SK-N-SH (cell line): Measurements from ENCODE around the gene RAB1B. TPM values are rescaled to one million over a fixed set of nuclear protein-coding genes. Genes with fewer than 3 reads are reported as not detected.

ENCODE experiments used
- CTCF ChIA-PET: fragments of 300-600, 350-600 bp; formaldehyde crosslinking; extraction: SDS; loops from one replicate; lab custom pipeline; 2021; lab: Yijun Ruan, JAX
- POLR2A ChIA-PET: fragments of 350-600 bp; sonication (Branson Sonifier 250); formaldehyde crosslinking; extraction: SDS; loops from one replicate; lab custom pipeline; 2020; ENCODE audit warnings: antibody characterized with exemption, inconsistent platforms; lab: Yijun Ruan, JAX
- DNase-seq: peaks from one replicate; pipeline ENCODE4 v3.0.0; 2012
- H2AFZ ChIP-seq: fragments of 200-600 bp; sonication (generic); 2 replicates; pipeline ENCODE4 v1.8.1; 2016; ENCODE audit warnings: antibody characterized with exemption, mild to moderate bottlenecking, low read depth
- H3F3A ChIP-seq: fragments of 200-600 bp; sonication (generic); replicated peaks from 2 replicates; pipeline ENCODE3; 2016; ENCODE audit warnings: antibody characterized with exemption, mild to moderate bottlenecking; ENCODE audit not compliant: insufficient read depth
- H3K27ac ChIP-seq, 2 experiments: fragments of 200-500 bp in 1 of 2; fragments of 200-600 bp in 1 of 2; sonication (Bioruptor generic) in 1 of 2; sonication (generic), shearing (Covaris generic) in 1 of 2; 2 replicates each; pipeline versions ENCODE4 v1.5.1 to v1.6.1; 2014 to 2016; ENCODE audit warnings: low read depth in 2 of 2, inconsistent platforms in 1 of 2, low read length in 1 of 2, mild to moderate bottlenecking in 1 of 2, mixed read lengths in 1 of 2
- H3K27me3 ChIP-seq: fragments of 200-600 bp; sonication (generic), shearing (Covaris generic); 2 replicates; pipeline ENCODE4 v1.6.1; 2016; ENCODE audit warnings: mixed run types; ENCODE audit not compliant: insufficient read depth
- H3K36me3 ChIP-seq, 2 experiments: fragments of 200-500 bp in 1 of 2; fragments of 200-600 bp in 1 of 2; sonication (Bioruptor generic) in 1 of 2; sonication (generic) in 1 of 2; replicated peaks in 1 of 2; 2 replicates each; pipeline versions ENCODE3 to v1.5.1; 2014 to 2016; ENCODE audit warnings: low read length in 1 of 2, mild to moderate bottlenecking in 1 of 2; ENCODE audit not compliant: insufficient read depth in 2 of 2, control insufficient read depth in 1 of 2
- H3K4me1 ChIP-seq, 2 experiments: fragments of 200-500 bp in 1 of 2; fragments of 200-600 bp in 1 of 2; sonication (Bioruptor generic) in 1 of 2; sonication (generic), shearing (Covaris generic) in 1 of 2; 2 replicates each; pipeline versions ENCODE4 v1.5.1 to v1.6.1; 2014 to 2016; ENCODE audit warnings: low read depth in 1 of 2, low read length in 1 of 2, mixed run types in 1 of 2; ENCODE audit not compliant: insufficient read depth in 2 of 2, control insufficient read depth in 1 of 2
- H3K4me2 ChIP-seq: fragments of 200-600 bp; sonication (generic), shearing (Covaris generic); 2 replicates; pipeline ENCODE4 v1.6.1; 2017; ENCODE audit warnings: mixed run types
- H3K4me3 ChIP-seq, 2 experiments: fragments of 200-500 bp in 1 of 2; fragments of 200-600 bp in 1 of 2; sonication (Bioruptor generic) in 1 of 2; sonication (generic), shearing (Covaris generic) in 1 of 2; 2 replicates each; pipeline versions ENCODE4 v1.5.1 to v1.8.1; 2014 to 2016; ENCODE audit warnings: low read depth in 2 of 2, inconsistent platforms in 1 of 2, low read length in 1 of 2, mild to moderate bottlenecking in 1 of 2, mixed read lengths in 1 of 2, moderate library complexity in 1 of 2
- H3K79me2 ChIP-seq: fragments of 200-600 bp; sonication (generic); 2 replicates; pipeline ENCODE4 v1.8.1; 2017; ENCODE audit warnings: mild to moderate bottlenecking; ENCODE audit not compliant: insufficient read depth
- H3K9ac ChIP-seq: fragments of 200-600 bp; sonication (generic); 2 replicates; pipeline ENCODE4 v1.6.1; 2017; ENCODE audit warnings: mixed run types
- H3K9me2 ChIP-seq: fragments of 200-600 bp; sonication (generic); 2 replicates; pipeline ENCODE4 v1.6.1; 2017; ENCODE audit warnings: mixed run types
- H3K9me3 ChIP-seq: fragments of 200-600 bp; sonication (generic); 2 replicates; pipeline ENCODE4 v1.6.1; 2017; ENCODE audit warnings: mixed run types, mild to moderate bottlenecking, moderate library complexity
- H4K20me1 ChIP-seq: fragments of 200-600 bp; sonication (generic); 2 replicates; pipeline ENCODE4 v1.6.1; 2017; ENCODE audit warnings: mild to moderate bottlenecking, mixed run types; ENCODE audit not compliant: insufficient read depth
- CHD2 ChIP-seq: fragments of 150-350 bp; IDR thresholded peaks from 2 replicates; pipeline ENCODE4 v1.6.1; 2018; ENCODE audit warnings: low read length; ENCODE audit not compliant: partially characterized antibody
- EZH2phosphoT487 ChIP-seq: fragments of 200-600 bp; sonication (generic); IDR thresholded peaks from 2 replicates; pipeline ENCODE4 v1.6.1; 2017; ENCODE audit warnings: low read depth, mixed run types, mild to moderate bottlenecking, antibody characterized with exemption, moderate library complexity, borderline replicate concordance
- FOSL2 ChIP-seq: IDR thresholded peaks from 2 replicates; pipeline ENCODE4 v1.4.0; 2012; ENCODE audit warnings: low read depth, mild to moderate bottlenecking, moderate library complexity, borderline replicate concordance
- GABPA ChIP-seq: IDR thresholded peaks from 2 replicates; pipeline ENCODE4 v1.4.0; 2012; ENCODE audit warnings: low read depth, mild to moderate bottlenecking
- GATA2 ChIP-seq: sonication (generic); formaldehyde crosslinking; IDR thresholded peaks from 2 replicates; pipeline ENCODE4 v1.5.0; 2020; ENCODE audit warnings: mild to moderate bottlenecking, missing genetic modification reagents
- IRF3 ChIP-seq: fragments of 150-350 bp; IDR thresholded peaks from 2 replicates; pipeline ENCODE4 v1.6.1; 2016; ENCODE audit warnings: mild to moderate bottlenecking, low read depth, low read length
- MAX ChIP-seq: IDR thresholded peaks from 2 replicates; pipeline ENCODE4 v1.4.0; 2012; ENCODE audit warnings: low read depth
- MEF2A ChIP-seq: IDR thresholded peaks from 2 replicates; pipeline ENCODE4 v1.4.0; 2012; ENCODE audit warnings: low read depth, borderline replicate concordance
- NFIC ChIP-seq: IDR thresholded peaks from 2 replicates; pipeline ENCODE4 v1.4.0; 2012; ENCODE audit warnings: borderline replicate concordance
- NRF1 ChIP-seq: IDR thresholded peaks from 2 replicates; pipeline ENCODE4 v1.6.1; 2012; ENCODE audit warnings: low read depth, mild to moderate bottlenecking, low read length
- POLR2AphosphoS5 ChIP-seq: IDR thresholded peaks from 2 replicates; pipeline ENCODE4 v1.6.1; 2012; ENCODE audit warnings: low read depth, low read length
- RAD21 ChIP-seq: IDR thresholded peaks from 2 replicates; pipeline ENCODE4 v1.6.1; 2012; ENCODE audit warnings: mild to moderate bottlenecking, low read length
- REST ChIP-seq: IDR thresholded peaks from 2 replicates; pipeline ENCODE4 v1.6.1; 2012; ENCODE audit warnings: mild to moderate bottlenecking, low read depth, low read length, moderate library complexity
- RFX5 ChIP-seq: IDR thresholded peaks from 2 replicates; pipeline ENCODE4 v1.6.1; 2012; ENCODE audit warnings: mild to moderate bottlenecking, improper control_type of control experiment, low read length
- RXRA ChIP-seq: IDR thresholded peaks from 2 replicates; pipeline ENCODE4 v1.4.0; 2012; ENCODE audit warnings: low read depth, mild to moderate bottlenecking, borderline replicate concordance
- TEAD4 ChIP-seq: IDR thresholded peaks from 2 replicates; pipeline ENCODE4 v1.4.0; 2012; ENCODE audit warnings: mild to moderate bottlenecking, borderline replicate concordance; ENCODE audit not compliant: insufficient read depth
- USF1 ChIP-seq: IDR thresholded peaks from 2 replicates; pipeline ENCODE4 v1.4.0; 2012; ENCODE audit warnings: low read depth, borderline replicate concordance
- ZBTB33 ChIP-seq: IDR thresholded peaks from 2 replicates; pipeline ENCODE4 v1.4.0; 2012; ENCODE audit warnings: low read depth, borderline replicate concordance
- WGBS: methylation state at CpG from one replicate; pipeline ENCODE4 v1.1.6; 2017; ENCODE audit warnings: low lambda C conversion rate; 5-methylcytosine and 5-hydroxymethylcytosine counted together
- polyA plus RNA-seq, 3 experiments: library from polyadenylated mRNA; depleted of rRNA; stranded (reverse); fragments of >200 nt; gene quantifications; 2 replicates each; pipeline ENCODE4 v1.2.3, GENCODE V29; 2012

The RAB1B gene
- polyA plus RNA-seq, 1 of the 3 experiments (the other 2 are of a cell fraction), result 208 TPM

DNA sequence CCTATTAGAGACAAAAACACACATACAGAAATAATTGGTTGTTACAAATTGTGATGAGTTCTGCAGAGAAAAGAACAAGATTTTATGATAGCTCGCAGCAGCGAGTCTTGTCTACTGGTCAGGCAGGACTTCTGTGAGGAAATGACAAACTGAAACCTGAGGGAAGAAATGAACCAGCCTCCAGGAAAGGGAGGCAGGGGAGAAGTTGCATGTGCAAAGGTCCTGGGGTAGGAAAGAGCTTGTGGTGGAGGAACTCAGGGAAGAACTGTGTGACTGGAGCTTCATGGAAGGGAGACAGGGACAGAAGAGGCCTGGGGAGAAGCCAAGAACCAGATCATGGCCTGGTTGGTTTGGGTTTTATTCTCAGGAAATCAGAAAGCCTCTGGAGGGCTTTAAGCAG, 9.2 kb upstream of the RAB1B start:
- Histone ChIP-seq H3K9ac (peak overlapping the region; percentile 96; the same call in 1 of the 2 replicates), H3K27ac (no peak overlapping the region), H3K4me1 (peaks cover 0 to 14% of the 10 kb centered on the region in 2 experiments; a peak in 2 of 4 replicates), H3K27me3 (no peaks in the 10 kb centered on the region), H3K4me3 (peak overlapping the region; percentile 88 to 99), H3F3A (peaks cover 26% of the 10 kb centered on the region), H3K9me2 (no peaks in the 10 kb centered on the region), H3K79me2 (peaks cover 26% of the 10 kb centered on the region), H3K9me3 (no peaks in the 10 kb centered on the region), H3K36me3 (peaks cover 19 to 43% of the 10 kb centered on the region in 2 experiments), H4K20me1 (peaks cover 19% of the 10 kb centered on the region), H2AFZ (no peak overlapping the region), H3K4me2 (peak overlapping the region; percentile 100; the same call in 1 of the 2 replicates)
- 98% methylated on average over 2 of the region's 2 CpGs for WGBS
- ChIA-PET POLR2A (interaction anchor here (1.4 kb wide), 1 partner anchor 8 kb away, joined by 6 read pairs; no protein-coding TSS in a partner anchor), CTCF (interaction anchor here (0.8 to 2.1 kb wide), 6 partner anchors 9 to 110 kb away, joined by 3 to 11 read pairs (median 4); partner anchors contain the start of gene RIN1)
- TF ChIP-seq CHD2 (no peak), POLR2AphosphoS5 (0 out of 2 replicates have a peak, but pooled peaks have one; percentile 11)
- DNase-seq, result no peak

- peaks cover 26% of the 10 kb centered on the region for H3K79me2 ChIP-seq
- no peak overlapping the region for H3K4me2 ChIP-seq
- H3K9me2 ChIP-seq, result no peaks in the 10 kb centered on the region
- H2AFZ ChIP-seq, result no peak overlapping the region
- DNase-seq, result no peak
- H3K4me1 ChIP-seq, result peaks cover 0 to 14% of the 10 kb centered on the region in 2 experiments; a peak in 2 of 4 replicates
- 100% methylated on average over 4 of the region's 4 CpGs for WGBS
- H3K9ac ChIP-seq, result no peak overlapping the region
- H4K20me1 ChIP-seq, result peaks cover 19% of the 10 kb centered on the region
- no peak overlapping the region for H3K4me3 ChIP-seq
- POLR2A ChIA-PET, result no interaction called here
- no peaks in the 10 kb centered on the region for H3K27me3 ChIP-seq
- CTCF ChIA-PET, result interaction anchor here (1.1 to 2.1 kb wide), 2 partner anchors 10 to 23 kb away, joined by 3 to 11 read pairs; no protein-coding TSS in a partner anchor
- H3F3A ChIP-seq, result peaks cover 23% of the 10 kb centered on the region
- no peak overlapping the region for H3K27ac ChIP-seq
- no peaks in the 10 kb centered on the region for H3K9me3 ChIP-seq
- H3K36me3 ChIP-seq, result peaks cover 24 to 50% of the 10 kb centered on the region in 2 experiments
- TF ChIP-seq GATA2 (CRISPR knock-in tag) (no peak), EZH2phosphoT487 (no peak), NFIC (no peak), FOSL2 (no peak), MEF2A (no peak), RXRA (no peak), ZBTB33 (no peak), MAX (no peak), USF1 (no peak), IRF3 (no peak), RFX5 (no peak), GABPA (no peak), RAD21 (no peak), REST (no peak), TEAD4 (no peak), NRF1 (no peak)
Observed at GRCh38 chr11:66259956-66260355, 8.5 kb upstream of the RAB1B start.
